ACC112 (cell line): ENCODE measurements around the gene SUMO3.

ENCODE experiments used
- H2AFZ ChIP-seq: fragments of 200-600 bp; sonication (generic); one replicate; pipeline ENCODE4 v1.6.0; 2017; ENCODE audit warnings: antibody characterized with exemption, low read length; ENCODE audit not compliant: unreplicated experiment
- H3K27ac ChIP-seq: fragments of 200-600 bp; sonication (generic); 2 replicates; pipeline ENCODE4 v1.5.1; 2014; ENCODE audit warnings: low read depth, mild to moderate bottlenecking, antibody characterized with exemption, low read length, moderate library complexity
- H3K27me3 ChIP-seq: fragments of 200-600 bp; sonication (generic); 2 replicates; pipeline ENCODE4 v1.6.1; 2014; ENCODE audit warnings: mild to moderate bottlenecking, antibody characterized with exemption, low read length, moderate library complexity, mixed read lengths; ENCODE audit not compliant: insufficient read depth
- H3K36me3 ChIP-seq: fragments of 200-600 bp; sonication (generic); 2 replicates; pipeline ENCODE4 v1.6.1; 2016; ENCODE audit warnings: mild to moderate bottlenecking, antibody characterized with exemption, low read length, moderate library complexity, mixed read lengths; ENCODE audit not compliant: insufficient read depth
- H3K4me1 ChIP-seq: fragments of 200-600 bp; sonication (generic); one replicate; pipeline ENCODE4 v1.6.1; 2016; ENCODE audit warnings: low read length, mixed read lengths; ENCODE audit not compliant: insufficient read depth, unreplicated experiment, control insufficient read depth
- H3K4me3 ChIP-seq: fragments of 200-600 bp; sonication (generic); 2 replicates; pipeline ENCODE4 v1.5.1; 2014; ENCODE audit warnings: mild to moderate bottlenecking, low read depth, low read length
- H3K79me2 ChIP-seq: fragments of 200-600 bp; sonication (generic); one replicate; pipeline ENCODE4 v1.6.0; 2016; ENCODE audit warnings: low read length; ENCODE audit not compliant: control insufficient read depth, unreplicated experiment, insufficient read depth

The SUMO3 gene

GRCh38 chr21:44791246-44791645, 26.6 kb downstream of the SUMO3 start:
- peaks cover 8% of the 10 kb centered on the region for H3K4me1 ChIP-seq
- H3K27ac ChIP-seq, result no peak overlapping the region
- no peak overlapping the region for H2AFZ ChIP-seq
- H3K79me2 ChIP-seq, result peaks cover 82% of the 10 kb centered on the region
- H3K4me3 ChIP-seq, result no peak overlapping the region
- peaks cover 7% of the 10 kb centered on the region; the same call in 1 of the 2 replicates for H3K36me3 ChIP-seq
- H3K27me3 ChIP-seq, result no peaks in the 10 kb centered on the region

GRCh38 chr21:44790368-44790767, 27.5 kb downstream of the SUMO3 start:
- Histone ChIP-seq H3K4me1 (peaks cover 13% of the 10 kb centered on the region), H3K4me3 (no peak overlapping the region), H3K79me2 (peaks cover 82% of the 10 kb centered on the region), H2AFZ (no peak overlapping the region), H3K36me3 (peaks cover 7% of the 10 kb centered on the region; the same call in 1 of the 2 replicates), H3K27me3 (no peaks in the 10 kb centered on the region), H3K27ac (no peak overlapping the region)

DNA sequence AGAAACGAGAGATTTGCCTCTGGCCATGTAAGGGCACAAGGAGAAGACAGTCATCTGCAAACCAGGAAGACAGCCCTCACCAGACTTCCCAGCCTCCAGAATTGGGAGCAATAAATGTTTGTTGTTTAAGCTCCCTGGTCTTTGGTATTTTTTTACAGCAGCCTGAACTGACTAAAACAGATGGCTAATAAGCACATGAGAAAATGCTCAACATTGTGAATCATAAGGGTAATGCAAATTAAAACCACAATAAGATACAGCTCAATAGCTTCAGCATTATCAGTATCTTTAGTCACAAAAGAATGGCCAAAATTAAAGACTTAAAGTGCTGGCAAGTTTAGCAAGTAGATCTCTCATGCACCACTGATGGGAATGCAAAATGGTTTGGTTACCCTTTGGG, 28.0 kb downstream of the SUMO3 start:
- Histone ChIP-seq H3K27ac (no peak overlapping the region), H3K79me2 (peaks cover 85% of the 10 kb centered on the region), H3K36me3 (peaks cover 7% of the 10 kb centered on the region; the same call in 1 of the 2 replicates), H2AFZ (no peak overlapping the region), H3K27me3 (no peaks in the 10 kb centered on the region), H3K4me3 (no peak overlapping the region), H3K4me1 (peaks cover 13% of the 10 kb centered on the region)

DNA sequence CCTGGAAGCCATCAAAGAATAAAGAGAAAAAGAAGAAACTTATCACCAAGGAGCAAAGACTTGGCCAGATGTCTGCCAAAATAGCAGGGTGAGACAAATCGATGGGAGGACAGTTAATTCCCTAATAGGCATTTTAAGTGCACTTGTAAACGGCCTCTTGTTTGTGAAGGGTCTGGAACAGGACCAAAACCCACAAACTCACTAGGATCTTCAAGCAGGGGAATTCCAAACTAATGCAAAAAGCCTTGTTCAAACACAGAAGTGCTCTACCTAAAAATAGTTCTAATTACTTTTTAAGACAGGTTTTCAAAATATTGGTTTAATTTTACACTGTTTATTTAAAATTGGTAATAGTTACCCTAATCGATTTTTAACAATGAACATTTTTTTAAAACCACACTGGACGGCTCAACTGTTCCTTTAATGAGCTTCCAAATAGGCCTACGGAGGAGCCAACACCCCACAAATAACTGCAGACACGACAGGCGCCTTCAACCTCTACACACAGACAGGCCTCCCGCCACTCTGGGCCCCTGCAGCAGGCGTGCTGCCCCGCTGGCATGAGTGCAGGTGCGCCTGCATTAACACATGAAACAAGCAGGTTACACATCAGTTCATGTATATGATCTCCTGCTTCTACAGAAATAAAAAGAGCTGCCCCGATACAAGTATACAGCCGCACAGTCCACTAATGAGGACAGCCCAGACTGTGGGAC, 32.1 kb downstream of the SUMO3 start:
- no peak overlapping the region for H3K4me3 ChIP-seq
- peaks cover 4% of the 10 kb centered on the region; the same call in 1 of the 2 replicates for H3K36me3 ChIP-seq
- H3K27me3 ChIP-seq, result no peaks in the 10 kb centered on the region
- no peak overlapping the region for H2AFZ ChIP-seq
- peaks cover 77% of the 10 kb centered on the region for H3K79me2 ChIP-seq
- H3K4me1 ChIP-seq, result peaks cover 7% of the 10 kb centered on the region
- H3K27ac ChIP-seq, result no peak overlapping the region

- peaks cover 8% of the 10 kb centered on the region; the same call in 1 of the 2 replicates for H3K36me3 ChIP-seq
- H2AFZ ChIP-seq, result no peak overlapping the region
- H3K79me2 ChIP-seq, result peaks cover 75% of the 10 kb centered on the region
- peaks cover 7% of the 10 kb centered on the region for H3K4me1 ChIP-seq
- H3K27me3 ChIP-seq, result no peaks in the 10 kb centered on the region
- H3K27ac ChIP-seq, result no peak overlapping the region
- no peak overlapping the region for H3K4me3 ChIP-seq
Observed at GRCh38 chr21:44784810-44785209, 33.1 kb downstream of the SUMO3 start.

DNA sequence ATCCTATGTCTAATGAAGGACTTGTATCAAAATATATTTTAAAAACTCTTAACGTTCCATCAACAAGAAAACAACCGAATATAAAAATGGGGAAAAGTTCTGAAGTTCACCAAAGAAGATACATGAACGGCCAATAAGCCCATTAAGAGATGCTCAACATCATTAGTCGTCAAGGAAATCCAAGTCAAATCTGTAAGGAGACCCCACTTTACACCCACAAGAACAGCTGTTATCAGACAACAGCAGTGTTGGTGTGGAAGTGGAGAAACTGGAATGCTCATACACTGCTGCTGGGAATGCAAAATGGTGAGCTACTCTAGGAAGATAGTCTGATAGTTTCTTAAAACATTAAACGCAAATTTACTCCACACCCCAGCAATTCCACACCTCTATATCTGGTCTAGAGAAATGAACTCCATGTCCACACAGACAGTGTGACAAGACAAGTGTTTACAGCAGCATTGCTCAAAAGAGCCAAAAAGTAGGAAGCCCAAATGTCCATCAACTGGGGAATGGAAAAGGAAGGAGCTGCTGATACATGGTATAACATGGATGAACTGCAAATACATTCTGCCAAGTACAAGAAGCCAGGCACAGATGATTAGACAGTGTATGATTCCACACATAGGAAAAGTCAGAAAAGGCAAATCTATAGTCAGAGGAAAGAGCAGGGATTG, 34.7 kb downstream of the SUMO3 start:
- H3K27me3 ChIP-seq, result no peaks in the 10 kb centered on the region
- no peak overlapping the region for H3K4me3 ChIP-seq
- H3K79me2 ChIP-seq, result peaks cover 76% of the 10 kb centered on the region
- peaks cover 10% of the 10 kb centered on the region; the same call in 1 of the 2 replicates for H3K36me3 ChIP-seq
- H3K4me1 ChIP-seq, result peaks cover 7% of the 10 kb centered on the region
- no peak overlapping the region for H2AFZ ChIP-seq
- H3K27ac ChIP-seq, result no peak overlapping the region

- H3K4me3 ChIP-seq, result no peak overlapping the region
- peaks cover 14% of the 10 kb centered on the region; the same call in 1 of the 2 replicates for H3K36me3 ChIP-seq
- peaks cover 2% of the 10 kb centered on the region for H3K4me1 ChIP-seq
- peaks cover 62% of the 10 kb centered on the region for H3K79me2 ChIP-seq
- no peak overlapping the region for H3K27ac ChIP-seq
- no peaks in the 10 kb centered on the region for H3K27me3 ChIP-seq
- H2AFZ ChIP-seq, result no peak overlapping the region
Observed at GRCh38 chr21:44780767-44781459, 36.9 kb downstream of the SUMO3 start.

DNA sequence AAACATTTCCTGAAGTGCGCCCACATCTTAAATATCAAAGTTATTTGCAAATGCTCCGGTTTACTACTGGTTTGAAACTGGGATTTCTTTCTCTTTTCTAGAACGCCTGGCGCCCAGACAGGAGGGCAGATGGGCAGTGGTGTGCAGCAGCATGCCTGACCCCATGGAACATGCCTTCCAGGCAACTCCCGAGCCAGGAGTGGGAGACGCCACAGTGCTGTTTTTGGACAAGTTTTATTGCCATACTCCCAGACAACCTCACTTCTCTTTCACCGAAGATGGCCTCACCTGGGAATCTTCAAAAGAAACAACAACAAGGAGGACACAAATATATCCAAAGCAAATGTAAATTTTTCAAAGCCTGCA, 37.7 kb downstream of the SUMO3 start:
- H2AFZ ChIP-seq, result no peak overlapping the region
- H3K36me3 ChIP-seq, result peaks cover 20% of the 10 kb centered on the region
- peaks cover 55% of the 10 kb centered on the region for H3K79me2 ChIP-seq
- H3K4me3 ChIP-seq, result no peak overlapping the region
- no peak overlapping the region for H3K27ac ChIP-seq
- no peaks in the 10 kb centered on the region for H3K27me3 ChIP-seq
- H3K4me1 ChIP-seq, result no peaks in the 10 kb centered on the region

GRCh38 chr21:44779417-44780136, 38.3 kb downstream of the SUMO3 start:
- H3K27me3 ChIP-seq, result no peaks in the 10 kb centered on the region
- H3K4me1 ChIP-seq, result no peaks in the 10 kb centered on the region
- H2AFZ ChIP-seq, result no peak overlapping the region
- no peak overlapping the region for H3K4me3 ChIP-seq
- H3K27ac ChIP-seq, result no peak overlapping the region
- peaks cover 20% of the 10 kb centered on the region for H3K36me3 ChIP-seq
- peaks cover 50% of the 10 kb centered on the region for H3K79me2 ChIP-seq

DNA sequence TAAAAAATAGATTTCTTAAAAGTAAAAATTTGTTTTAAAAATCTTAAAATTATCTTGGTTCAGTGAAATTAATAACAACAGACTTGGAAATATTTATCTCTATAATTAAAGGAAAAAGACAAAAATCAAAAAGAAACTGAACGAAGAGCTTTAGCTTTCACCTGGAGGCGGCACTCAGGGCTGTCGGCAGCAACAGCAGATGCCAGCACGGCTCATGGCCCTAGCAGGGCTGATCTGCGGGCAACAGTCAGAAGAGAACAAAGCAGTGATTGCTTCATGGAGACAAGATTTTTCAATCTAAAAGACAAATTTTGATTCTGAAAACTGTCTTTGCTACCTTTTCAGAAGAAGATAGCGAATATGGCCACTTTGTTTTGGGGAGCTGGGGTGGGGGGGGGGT, 38.9 kb downstream of the SUMO3 start:
- H3K36me3 ChIP-seq, result peaks cover 20% of the 10 kb centered on the region
- H3K4me3 ChIP-seq, result no peak overlapping the region
- no peaks in the 10 kb centered on the region for H3K27me3 ChIP-seq
- H3K27ac ChIP-seq, result no peak overlapping the region
- H3K79me2 ChIP-seq, result peaks cover 45% of the 10 kb centered on the region
- no peaks in the 10 kb centered on the region for H3K4me1 ChIP-seq
- no peak overlapping the region for H2AFZ ChIP-seq
